ENCODE data around the gene POMGNT1. TPM values are rescaled to one million over a fixed set of nuclear protein-coding genes. Genes with fewer than 3 reads are reported as not detected.

POMGNT1 gene
- total and polyA plus RNA-seq, 2 of the 8 experiments (the other 6 are each of a cell fraction or from before 2014, with no cell fraction given): 28.0 to 40.3 TPM

- Histone ChIP-seq H3K9ac (replicated peaks in 1 of 4; ENCODE audit: extremely low read depth in 1 of 4, low read depth in 3 of 4, low read length in 3 of 4) (no peak overlapping the region), H3K27me3 (replicated peaks in 1 of 4; ENCODE audit: control insufficient read depth in 3 of 4, extremely low read depth in 1 of 4, insufficient read depth in 3 of 4, low read length in 3 of 4) (no peaks in the 10 kb centered on the region), H2BK20ac (ENCODE audit: low read length) (no peak overlapping the region), H3K79me2 (ENCODE audit: control insufficient read depth in 1 of 2, insufficient read depth in 2 of 2, low read length in 2 of 2) (no peaks in the 10 kb centered on the region), H2AFZ (ENCODE audit: low read length) (no peak overlapping the region), H2BK15ac (ENCODE audit: low read length) (no peak overlapping the region), H4K20me1 (replicated peaks in 1 of 2; ENCODE audit: control insufficient read depth in 1 of 2, insufficient read depth in 2 of 2, low read length in 2 of 2) (peaks cover 0 to 3% of the 10 kb centered on the region in 2 experiments), H3K23ac (ENCODE audit: insufficient read length) (no peak overlapping the region), H3K4me2 (ENCODE audit: insufficient read depth in 1 of 2, low read depth in 2 of 2, low read length in 2 of 2) (no peak overlapping the region), H3K4me3 (ENCODE audit: extremely low read depth in 1 of 4, insufficient read depth in 2 of 4, low read depth in 3 of 4, low read length in 4 of 4) (no peak overlapping the region), H2AK5ac (ENCODE audit: low read depth, low read length) (no peak overlapping the region), H2BK120ac (replicated peaks; ENCODE audit: low read depth, low read length) (no peak overlapping the region), H3K23me2 (ENCODE audit: low read depth, low read length) (peaks cover 3% of the 10 kb centered on the region; the same call in 1 of the 2 replicates), H4K8ac (ENCODE audit: extremely low read depth, insufficient read depth, low read length) (no peak overlapping the region; the same call in 1 of the 2 replicates), H3K79me1 (ENCODE audit: low read depth, low read length) (no peaks in the 10 kb centered on the region), H3K9me3 (ENCODE audit: insufficient read depth in 2 of 2, low read depth in 1 of 2, low read length in 1 of 2) (no peaks in the 10 kb centered on the region), H4K91ac (replicated peaks; ENCODE audit: insufficient read length, low read length) (no peak overlapping the region), H3K56ac (replicated peaks; ENCODE audit: insufficient read length, low read depth, low read length) (no peak overlapping the region), H3K4ac (replicated peaks; ENCODE audit: insufficient read length, low read depth, low read length) (no peak overlapping the region), H2BK5ac (ENCODE audit: low read depth, low read length) (no peak overlapping the region), H2BK12ac (ENCODE audit: low read depth, low read length) (no peak overlapping the region), H3K27ac (ENCODE audit: low read depth, low read length) (no peak overlapping the region), H4K5ac (ENCODE audit: insufficient read length, low read depth, low read length) (no peak overlapping the region), H3K18ac (ENCODE audit: extremely low read depth, low read length) (no peak overlapping the region), H3K4me1 (replicated peaks in 1 of 4; ENCODE audit: control insufficient read depth in 3 of 4, insufficient read depth in 4 of 4, low read length in 3 of 4) (peaks cover 0 to 8% (median 4%) of the 10 kb centered on the region in 4 experiments; a peak in 5 of 7 replicates), H3K36me3 (ENCODE audit: control insufficient read depth in 2 of 4, insufficient read depth in 4 of 4, low read length in 3 of 4) (peaks cover 0 to 11% (median 9%) of the 10 kb centered on the region in 4 experiments; a peak in 5 of 8 replicates), H3K14ac (ENCODE audit: insufficient read length) (no peak overlapping the region)
- FAIRE-seq (no peak), DNase-seq (ENCODE audit: low read depth in 1 of 2, low spot score in 2 of 2) (no peak)
- TF ChIP-seq ZNF274 (IDR thresholded peaks at IDR 0.05; ENCODE audit: borderline replicate concordance, extremely low read depth, low read length): no peak
- no peak for TF ChIP-seq CREB1 (IDR thresholded peaks at IDR 0.05)
- TF ChIP-seq POLR2AphosphoS5 (IDR thresholded peaks at IDR 0.05; ENCODE audit: low read depth, low read length): no peak
- no peak for TF ChIP-seq SP1 (IDR thresholded peaks at IDR 0.05; ENCODE audit: low read depth, low read length)
- no peak for TF ChIP-seq USF2 (IDR thresholded peaks at IDR 0.05; ENCODE audit: low read length)
- TF ChIP-seq FOSL1 (IDR thresholded peaks at IDR 0.05; ENCODE audit: insufficient read depth, low read depth, low read length): no peak
- no peak for TF ChIP-seq ATF2 (IDR thresholded peaks at IDR 0.05; ENCODE audit: low read length)
- TF ChIP-seq MAX (IDR thresholded peaks at IDR 0.05): no peak
- POLR2A ChIA-PET (ENCODE audit: partially characterized antibody): interaction anchor here (0.8 to 2.3 kb wide), 5 partner anchors 9 to 388 kb away, joined by 3 to 8 read pairs (median 4); partner anchors contain the start of gene LURAP1
- 90% methylated on average over 5 of the region's 5 CpGs; no CpG with 5 or more reads in 1 of the 2 experiments for WGBS, 2 experiments (ENCODE audit: extremely low coverage in 1 of 2, insufficient coverage in 1 of 2, insufficient read length in 1 of 2, insufficient replicate concordance in 2 of 2, low coverage in 1 of 2, low lambda C conversion rate in 2 of 2, missing lambda C conversion rate in 1 of 2)
- CTCF ChIA-PET (ENCODE audit: partially characterized antibody): interaction anchor here (0.7 to 5.8 kb wide), 6 partner anchors 11 to 157 kb away, joined by 3 to 35 read pairs (median 4); no protein-coding TSS in a partner anchor
These were observed 3.5 kb downstream of the POMGNT1 start for GRCh38 chr1:46194641-46195193.
